Keratinocyte (primary cell): Measurements from ENCODE around the gene DENND1A. TPM values are rescaled to one million over a fixed set of nuclear protein-coding genes. Genes with fewer than 3 reads are reported as not detected.

Source experiments
- DNase-seq: peaks from one replicate; pipeline ENCODE4 v3.0.0-alpha.2; 2011; ENCODE audit warnings: low read depth, missing footprints, low spot score
- FAIRE-seq: peaks from 2 replicates; lab custom pipeline; 2011; peaks lifted over from hg19 to GRCh38; lab: Jason Lieb, UNC
- H2AFZ ChIP-seq: 2 replicates; pipeline ENCODE4 v1.6.0; 2012; ENCODE audit warnings: low read length, control low read depth, inconsistent platforms; ENCODE audit not compliant: control insufficient read depth
- H3K27ac ChIP-seq: 2 replicates; pipeline ENCODE4 v1.5.1; 2011; ENCODE audit warnings: low read length; ENCODE audit not compliant: control insufficient read depth, insufficient read depth
- H3K27me3 ChIP-seq: 3 replicates; pipeline ENCODE4 v1.6.0; 2011; ENCODE audit warnings: low read length; ENCODE audit not compliant: control insufficient read depth, insufficient read depth; ENCODE audit errors: extremely low read depth
- H3K36me3 ChIP-seq, 2 experiments: 2 replicates in 1 of 2; 3 replicates in 1 of 2; pipeline ENCODE4 v1.5.1; 2011; ENCODE audit warnings: low read length in 2 of 2, mild to moderate bottlenecking in 1 of 2; ENCODE audit not compliant: control insufficient read depth in 2 of 2, insufficient read depth in 2 of 2; ENCODE audit errors: extremely low read depth in 1 of 2
- H3K4me1 ChIP-seq: 3 replicates; pipeline ENCODE4 v1.5.1; 2011; ENCODE audit warnings: low read length; ENCODE audit not compliant: control insufficient read depth, insufficient read depth; ENCODE audit errors: extremely low read depth
- H3K4me2 ChIP-seq: 3 replicates; pipeline ENCODE4 v1.6.0; 2011; ENCODE audit warnings: low read depth, low read length; ENCODE audit not compliant: control insufficient read depth, insufficient read depth; ENCODE audit errors: extremely low read depth
- H3K4me3 ChIP-seq, 3 experiments: fragments of 200-600 bp in 1 of 3; sonication (generic) in 1 of 3; 2 replicates in 2 of 3; 3 replicates in 1 of 3; pipeline ENCODE4 v1.5.1; 2011 to 2016; ENCODE audit warnings: low read length in 3 of 3, mild to moderate bottlenecking in 3 of 3, control low read depth in 2 of 3, inconsistent platforms in 1 of 3, low read depth in 1 of 3, mixed read lengths in 1 of 3, mixed run types in 1 of 3, moderate library complexity in 1 of 3; ENCODE audit not compliant: control insufficient read depth in 2 of 3, insufficient read depth in 2 of 3; ENCODE audit errors: extremely low read depth in 1 of 3
- H3K79me2 ChIP-seq: 2 replicates; pipeline ENCODE4 v1.6.0; 2012; ENCODE audit warnings: low read length; ENCODE audit not compliant: control insufficient read depth, insufficient read depth
- H3K9ac ChIP-seq: 3 replicates; pipeline ENCODE4 v1.6.0; 2011; ENCODE audit warnings: low read length; ENCODE audit not compliant: control insufficient read depth, insufficient read depth; ENCODE audit errors: extremely low read depth
- H3K9me1 ChIP-seq: 3 replicates; pipeline ENCODE4 v1.6.0; 2011; ENCODE audit warnings: low read length; ENCODE audit not compliant: control insufficient read depth, insufficient read depth; ENCODE audit errors: extremely low read depth
- H3K9me3 ChIP-seq: 2 replicates; pipeline ENCODE4 v1.5.1; 2012; ENCODE audit warnings: low read depth, low read length; ENCODE audit not compliant: control insufficient read depth
- H4K20me1 ChIP-seq: 3 replicates; pipeline ENCODE4 v1.6.0; 2011; ENCODE audit warnings: low read length; ENCODE audit not compliant: control insufficient read depth, insufficient read depth; ENCODE audit errors: extremely low read depth
- EZH2 ChIP-seq: IDR thresholded peaks from one replicate; pipeline ENCODE4 v1.6.1; 2012; ENCODE audit warnings: inconsistent platforms, mild to moderate bottlenecking, low read length, moderate library complexity
- dilution Hi-C: fragments of 300-500 bp; cut with MboI; formaldehyde crosslinking; loops from one replicate; pipeline ENCODE4 v1.7.0; 2020; ENCODE audit warnings: low sequenced_read_pairs; ENCODE audit not compliant: extremely low pct_ligation_motif_present
- polyA plus RNA-seq, 5 experiments: library from polyadenylated mRNA; depleted of rRNA in 3 of 5; stranded (reverse) in 3 of 5; stranded (forward) in 1 of 5; unstranded in 1 of 5; fragments of >200 nt; gene quantifications; 1 replicate in 1 of 5; 2 replicates in 3 of 5; 3 replicates in 1 of 5; pipeline versions ENCODE4 v1.2.1 to v1.2.3, GENCODE V29; 2011 to 2012; ENCODE audit warnings: missing spikeins in 2 of 5, low read depth in 1 of 5, low replicate concordance in 1 of 5
- TF ChIP-seq, protein P1 (sequence below), 3 experiments: IDR thresholded peaks in 1 of 3; conservative IDR thresholded peaks in 1 of 3; optimal IDR thresholded peaks in 1 of 3; 2 replicates in 2 of 3; 3 replicates in 1 of 3; pipeline versions ENCODE3 to v1.5.1; 2011; ENCODE audit warnings: low read length in 3 of 3, mild to moderate bottlenecking in 3 of 3, moderate library complexity in 2 of 3, control low read depth in 1 of 3, inconsistent platforms in 1 of 3; ENCODE audit not compliant: insufficient read depth in 2 of 3; ENCODE audit errors: extremely low read depth in 1 of 3

The DENND1A gene
- polyA plus RNA-seq, 1 donor (not counting 4 experiments of a cell fraction or from before 2014, with no cell fraction given): 13.0 TPM

DNA sequence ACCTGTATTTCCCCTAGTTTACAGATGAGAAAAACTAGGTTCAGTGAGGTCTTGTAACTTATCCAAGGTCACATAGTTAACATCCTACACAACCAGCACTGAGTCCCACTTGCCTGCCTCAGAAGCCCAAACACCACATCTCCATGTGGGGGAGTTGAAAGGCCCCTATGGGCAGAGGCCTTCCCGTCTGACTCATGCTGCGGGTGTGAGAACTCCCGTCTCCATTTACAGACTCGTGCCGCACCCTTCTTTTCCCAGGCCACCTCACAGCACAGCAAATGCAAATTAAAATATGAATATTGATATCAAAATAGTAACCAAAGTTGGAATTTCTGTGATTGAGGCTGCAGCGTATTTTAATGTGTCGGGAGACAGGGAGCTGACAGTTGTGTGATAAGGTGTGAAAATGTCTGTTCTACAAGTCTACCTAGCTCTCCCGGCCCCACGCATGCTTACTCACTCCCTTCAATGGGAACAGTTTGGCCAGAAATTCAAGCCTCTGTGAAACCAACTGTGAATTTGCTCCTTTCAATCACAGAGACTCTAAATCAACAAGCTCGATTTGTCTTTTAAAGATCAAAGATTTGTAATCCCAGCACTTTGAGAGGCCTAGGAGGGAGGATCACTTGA, 483.8 kb downstream of the DENND1A start:
- DNase-seq: no peak
- Histone ChIP-seq H3K79me2 (no peaks in the 10 kb centered on the region), H3K4me2 (no peak overlapping the region), H3K9me1 (no peaks in the 10 kb centered on the region), H3K36me3 (no peaks in the 10 kb centered on the region), H3K9me3 (no peaks in the 10 kb centered on the region), H3K27me3 (no peaks in the 10 kb centered on the region), H3K9ac (no peak overlapping the region), H4K20me1 (no peaks in the 10 kb centered on the region), H2AFZ (no peak overlapping the region), H3K27ac (no peak overlapping the region), H3K4me3 (no peak overlapping the region), H3K4me1 (no peaks in the 10 kb centered on the region)
- FAIRE-seq: no peak
- no peak for TF ChIP-seq EZH2
- TF ChIP-seq, protein P1, sequence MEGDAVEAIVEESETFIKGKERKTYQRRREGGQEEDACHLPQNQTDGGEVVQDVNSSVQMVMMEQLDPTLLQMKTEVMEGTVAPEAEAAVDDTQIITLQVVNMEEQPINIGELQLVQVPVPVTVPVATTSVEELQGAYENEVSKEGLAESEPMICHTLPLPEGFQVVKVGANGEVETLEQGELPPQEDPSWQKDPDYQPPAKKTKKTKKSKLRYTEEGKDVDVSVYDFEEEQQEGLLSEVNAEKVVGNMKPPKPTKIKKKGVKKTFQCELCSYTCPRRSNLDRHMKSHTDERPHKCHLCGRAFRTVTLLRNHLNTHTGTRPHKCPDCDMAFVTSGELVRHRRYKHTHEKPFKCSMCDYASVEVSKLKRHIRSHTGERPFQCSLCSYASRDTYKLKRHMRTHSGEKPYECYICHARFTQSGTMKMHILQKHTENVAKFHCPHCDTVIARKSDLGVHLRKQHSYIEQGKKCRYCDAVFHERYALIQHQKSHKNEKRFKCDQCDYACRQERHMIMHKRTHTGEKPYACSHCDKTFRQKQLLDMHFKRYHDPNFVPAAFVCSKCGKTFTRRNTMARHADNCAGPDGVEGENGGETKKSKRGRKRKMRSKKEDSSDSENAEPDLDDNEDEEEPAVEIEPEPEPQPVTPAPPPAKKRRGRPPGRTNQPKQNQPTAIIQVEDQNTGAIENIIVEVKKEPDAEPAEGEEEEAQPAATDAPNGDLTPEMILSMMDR (optimal IDR thresholded peaks at IDR 0.05 in 1 of 3, IDR thresholded peaks at IDR 0.05 in 1 of 3, conservative IDR thresholded peaks at IDR 0.05 in 1 of 3; ENCODE audit: extremely low read depth in 1 of 3, insufficient read depth in 2 of 3, low read length in 3 of 3): no peak
- dilution Hi-C loops: no loop called here

DNA sequence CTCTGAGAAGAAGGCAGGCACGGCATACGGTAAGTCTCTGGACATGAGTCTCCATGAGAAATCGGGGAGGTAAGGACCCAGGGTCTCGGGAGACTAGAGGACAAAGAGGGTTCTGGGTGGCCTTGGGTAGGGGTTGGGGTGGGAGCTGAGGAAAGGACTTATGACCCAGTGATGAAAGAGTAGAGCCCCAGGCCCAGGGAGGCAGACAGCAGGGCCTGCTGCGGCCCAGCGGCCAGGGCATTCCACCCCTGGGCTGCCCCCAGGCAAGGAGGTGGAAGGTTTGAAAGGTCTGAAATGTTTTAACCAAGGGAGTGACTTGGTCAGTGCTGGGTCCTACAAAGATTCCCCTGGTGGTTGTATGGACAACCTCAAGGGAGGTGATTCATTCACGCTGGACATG, 484.8 kb downstream of the DENND1A start:
- no peak overlapping the region for H3K4me3 ChIP-seq
- DNase-seq: no peak
- no peaks in the 10 kb centered on the region for H3K36me3 ChIP-seq

More for the DNA sequence above, 484.8 kb downstream of the DENND1A start:
- H4K20me1 ChIP-seq: no peaks in the 10 kb centered on the region
- no peak overlapping the region for H3K27ac ChIP-seq
- H3K4me2 ChIP-seq: no peak overlapping the region
- H3K4me1 ChIP-seq: no peaks in the 10 kb centered on the region
- no peak overlapping the region for H3K9ac ChIP-seq
- dilution Hi-C loops: no loop called here
- FAIRE-seq: no peak
- no peaks in the 10 kb centered on the region for H3K9me3 ChIP-seq
- H3K79me2 ChIP-seq: no peaks in the 10 kb centered on the region
- no peaks in the 10 kb centered on the region for H3K9me1 ChIP-seq
- no peak overlapping the region for H2AFZ ChIP-seq
- H3K27me3 ChIP-seq: no peaks in the 10 kb centered on the region
- TF ChIP-seq, protein P1 (optimal IDR thresholded peaks at IDR 0.05 in 1 of 3, IDR thresholded peaks at IDR 0.05 in 1 of 3, conservative IDR thresholded peaks at IDR 0.05 in 1 of 3; ENCODE audit: extremely low read depth in 1 of 3, insufficient read depth in 2 of 3, low read length in 3 of 3): no peak
- TF ChIP-seq EZH2: no peak
